ENCODE data around the gene SLAMF7.

Gene SLAMF7

DNA sequence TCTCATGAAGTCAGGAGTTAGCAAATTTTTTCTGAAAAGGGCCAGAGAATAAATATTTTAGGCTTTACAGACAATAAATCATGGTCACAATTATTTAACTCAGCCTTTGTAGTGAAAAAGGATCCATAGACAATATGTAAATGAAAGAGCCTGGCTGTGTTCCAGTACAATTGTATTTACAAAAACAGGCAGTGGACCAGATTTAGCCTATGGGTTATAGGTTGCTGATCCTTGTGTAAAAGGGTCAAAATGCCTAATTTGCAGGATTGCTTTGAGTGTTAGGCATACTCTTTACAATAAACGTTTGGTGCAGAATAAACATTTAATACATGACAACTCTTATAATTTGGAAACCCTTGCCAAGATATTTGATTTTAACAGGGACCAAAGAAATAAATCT is 6.5 kb downstream of the SLAMF7 start:
- no peak for DNase-seq (ENCODE audit: low spot score)

- no peak for DNase-seq (ENCODE audit: low spot score)
Measured at GRCh38 chr1:160746836-160747500, 7.9 kb downstream of the SLAMF7 start.

DNA sequence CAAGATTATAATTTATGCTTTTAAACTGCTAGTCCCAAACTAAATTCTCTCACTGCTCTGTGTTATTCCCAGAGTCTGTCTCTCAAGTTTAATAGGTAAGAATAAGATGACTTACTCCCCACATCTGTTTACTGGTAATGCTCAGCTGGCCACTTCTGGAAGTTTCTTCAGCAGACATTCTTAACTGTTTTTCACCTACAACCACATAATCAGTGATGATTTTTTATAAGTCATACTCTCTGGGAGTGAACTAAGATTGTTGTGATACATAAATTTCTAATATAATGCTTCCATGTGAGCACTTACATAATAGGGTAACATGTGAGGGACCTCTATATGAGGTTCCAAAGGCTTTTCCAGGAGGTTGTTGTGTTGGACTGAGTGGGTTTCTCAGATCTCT is 8.7 kb downstream of the SLAMF7 start:
- no peak for DNase-seq (ENCODE audit: low spot score)

GRCh38 chr1:160748181-160748877 is 9.3 kb downstream of the SLAMF7 start:
- no peak for DNase-seq (ENCODE audit: low spot score)

DNA sequence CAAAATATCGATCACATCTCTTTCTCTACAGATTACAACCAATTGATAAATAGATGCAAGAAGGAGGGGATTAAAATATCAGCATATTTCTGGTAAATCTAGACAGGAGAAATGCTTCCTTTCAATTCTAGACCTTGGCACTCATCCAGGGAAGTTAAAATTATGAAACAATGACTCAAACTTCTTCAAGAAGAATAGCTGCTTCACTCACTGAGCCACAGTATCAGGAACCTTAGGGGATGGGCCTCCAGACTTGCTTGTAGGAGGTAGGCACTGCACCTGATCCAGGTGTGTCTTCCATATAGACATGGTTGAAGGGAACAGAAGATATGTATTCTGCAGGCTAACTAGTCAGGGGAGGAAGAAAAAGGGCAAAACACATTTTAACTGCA is 9.8 kb downstream of the SLAMF7 start:
- DNase-seq (ENCODE audit: low spot score): no peak

DNA sequence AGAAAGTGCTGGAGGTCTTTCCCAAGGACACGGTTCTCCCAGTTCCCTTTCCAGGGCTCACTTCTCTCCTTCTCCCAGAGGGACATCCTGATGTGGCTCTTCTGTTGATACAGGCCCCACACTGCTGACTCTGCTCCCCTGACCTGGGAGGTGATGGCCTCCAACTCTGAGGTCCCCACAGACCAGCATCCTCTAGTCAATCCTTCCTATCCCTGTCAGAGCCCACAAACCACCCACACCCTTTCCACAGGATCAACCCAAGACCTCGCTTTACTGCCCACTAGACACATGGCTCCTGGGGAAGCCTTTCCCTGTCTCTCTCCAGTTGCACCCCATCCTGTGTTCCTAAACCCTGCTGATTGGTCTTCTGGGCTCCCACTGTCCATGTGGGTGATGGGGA is 11.6 kb downstream of the SLAMF7 start:
- no peak for DNase-seq (ENCODE audit: low spot score)

GRCh38 chr1:160752406-160752805 is 13.4 kb downstream of the SLAMF7 start:
- DNase-seq (ENCODE audit: low spot score): no peak

- no peak for DNase-seq (ENCODE audit: low spot score)
Measured at GRCh38 chr1:160752924-160753323, 13.9 kb downstream of the SLAMF7 start.

- no peak for DNase-seq (ENCODE audit: low spot score)
Measured at GRCh38 chr1:160753594-160753993, 14.5 kb downstream of the SLAMF7 start.

DNA sequence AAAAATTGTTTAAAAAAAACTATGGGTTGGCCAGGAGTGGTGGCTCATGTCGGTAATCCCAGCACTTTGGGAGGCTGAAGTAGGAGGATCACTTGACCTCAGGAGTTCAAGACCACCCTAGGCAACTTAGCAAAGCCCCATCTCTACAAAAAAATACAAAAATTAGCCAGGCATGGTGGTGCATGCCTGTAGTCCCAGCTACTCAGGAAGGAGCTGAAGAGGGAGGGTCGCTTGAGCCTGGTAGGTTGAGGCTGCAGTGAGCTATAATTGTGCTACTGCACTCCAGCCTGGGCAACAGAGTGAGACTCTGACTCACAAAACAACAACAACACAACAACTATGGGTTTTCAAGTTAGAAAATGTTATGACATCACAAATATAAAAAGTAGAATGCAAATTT is 16.4 kb downstream of the SLAMF7 start:
- no peak for DNase-seq (ENCODE audit: low spot score)

- DNase-seq (ENCODE audit: low spot score): no peak
Measured at GRCh38 chr1:160755911-160756848, 17.1 kb downstream of the SLAMF7 start.

- DNase-seq (ENCODE audit: low spot score): no peak
Measured at GRCh38 chr1:160756849-160757201, 17.8 kb downstream of the SLAMF7 start.

DNA sequence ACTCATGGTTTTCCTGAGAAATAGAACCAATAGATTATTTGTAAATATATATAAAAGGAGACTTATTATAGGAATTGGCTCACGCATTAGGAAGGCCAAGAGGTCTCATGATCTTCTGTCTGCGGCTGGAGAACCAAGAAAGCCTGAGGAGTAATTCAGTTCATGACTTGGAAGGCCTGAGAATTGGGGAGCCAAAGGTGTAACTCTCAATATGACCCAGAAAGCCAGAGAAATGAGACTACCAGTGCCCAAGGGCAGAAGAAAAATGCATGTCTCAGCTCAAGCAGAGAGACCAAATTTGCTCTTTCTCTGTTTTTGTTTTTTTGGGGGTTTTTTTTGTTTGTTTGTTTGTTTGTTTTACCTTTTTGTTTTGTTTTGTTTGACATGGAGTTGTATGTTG is 19.5 kb downstream of the SLAMF7 start:
- DNase-seq (ENCODE audit: low spot score): no peak

GRCh38 chr1:160759740-160760139 is 20.7 kb downstream of the SLAMF7 start:
- no peak for DNase-seq (ENCODE audit: low spot score)

DNA sequence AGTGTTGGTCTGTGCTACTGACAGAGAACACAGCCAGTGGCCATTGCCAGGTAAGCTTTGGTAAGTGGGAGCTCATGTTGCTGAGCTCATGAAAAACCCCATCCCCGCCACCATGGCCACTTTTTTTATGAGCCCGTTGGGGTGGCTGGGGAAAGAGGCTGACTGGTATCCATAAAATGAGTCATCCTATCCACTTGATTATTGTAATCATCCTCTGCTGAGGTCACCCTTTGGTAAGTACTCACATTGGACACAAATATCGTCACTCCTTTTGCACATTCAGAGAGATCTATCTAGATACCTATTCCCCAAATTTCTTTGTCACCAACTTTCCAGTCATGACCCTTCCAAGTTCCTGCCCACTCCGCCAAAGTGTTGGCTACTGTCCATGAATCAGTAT is 22.0 kb downstream of the SLAMF7 start:
- no peak for DNase-seq (ENCODE audit: low spot score)

GRCh38 chr1:160761886-160762285 is 22.8 kb downstream of the SLAMF7 start:
- no peak for DNase-seq (ENCODE audit: low spot score)

- DNase-seq (ENCODE audit: low spot score): no peak
Measured at GRCh38 chr1:160763993-160764392, 24.9 kb downstream of the SLAMF7 start.

- DNase-seq (ENCODE audit: low spot score): no peak
Measured at GRCh38 chr1:160767395-160768294, 28.6 kb downstream of the SLAMF7 start.

GRCh38 chr1:160768295-160768657 is 29.2 kb downstream of the SLAMF7 start:
- peak; percentile 40 for DNase-seq (ENCODE audit: low spot score)

DNA sequence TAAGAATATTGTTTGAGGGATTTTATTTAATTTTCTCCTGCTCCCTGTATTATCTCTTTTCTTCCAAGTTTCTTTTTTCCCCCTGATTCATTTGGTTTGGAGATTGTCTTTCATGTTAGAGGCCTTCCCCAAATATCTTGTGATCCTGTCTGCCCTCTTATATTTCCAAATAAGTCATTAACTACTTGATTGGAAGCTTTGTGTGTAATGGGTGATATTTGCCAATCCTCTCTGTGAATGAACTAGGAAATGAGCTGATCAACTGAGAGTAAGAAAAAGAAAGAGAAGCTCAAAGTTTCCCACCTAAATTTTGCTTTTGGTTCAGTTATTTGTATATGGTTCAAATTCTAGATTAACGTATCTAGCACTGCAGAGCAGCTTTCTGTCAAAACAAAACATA is 33.3 kb downstream of the SLAMF7 start:
- no peak for DNase-seq (ENCODE audit: low spot score)

GRCh38 chr1:160773093-160773492 is 34.0 kb downstream of the SLAMF7 start:
- DNase-seq (ENCODE audit: low spot score): no peak

All from AG08396 (cell line).